Chondrocyte (in vitro differentiated cells): ENCODE data around the gene RGS17. TPM values are rescaled to one million over a fixed set of nuclear protein-coding genes. Genes with fewer than 3 reads are reported as not detected.

Experiments
- DNase-seq: peaks from one replicate; pipeline ENCODE4 v3.0.0; 2021; ENCODE audit warnings: mixed read lengths, low spot score
- H3K27ac Mint-ChIP-seq: one replicate; pipeline ENCODE4 v1.8.0; 2021; ENCODE audit warnings: mild to moderate bottlenecking, moderate library complexity, mixed read lengths; ENCODE audit not compliant: unreplicated experiment
- H3K27me3 Mint-ChIP-seq: 2 replicates; pipeline ENCODE4 v1.8.0; 2021; ENCODE audit warnings: low read depth, mixed read lengths
- H3K36me3 Mint-ChIP-seq: 2 replicates; pipeline ENCODE4 v1.8.0; 2021; ENCODE audit warnings: low read depth, mixed read lengths
- H3K4me1 Mint-ChIP-seq: 2 replicates; pipeline ENCODE4 v1.8.0; 2021; ENCODE audit warnings: low read depth, mild to moderate bottlenecking, mixed read lengths
- H3K4me3 Mint-ChIP-seq: one replicate; pipeline ENCODE4 v1.8.0; 2021; ENCODE audit warnings: mild to moderate bottlenecking, moderate library complexity, mixed read lengths; ENCODE audit not compliant: unreplicated experiment
- H3K9me3 Mint-ChIP-seq: 2 replicates; pipeline ENCODE4 v1.8.0; 2021; ENCODE audit warnings: low read depth, mixed read lengths
- CTCF ChIP-seq: fragments of 200-600 bp; sonication (generic); IDR thresholded peaks from 2 replicates; pipeline ENCODE4 v1.5.0; 2021; ENCODE audit warnings: antibody characterized with exemption, mild to moderate bottlenecking, moderate library complexity
- total RNA-seq: library from RNA; stranded (reverse); gene quantifications from 3 replicates; pipeline ENCODE4 v1.2.1, GENCODE V29; 2021

Gene RGS17
- total RNA-seq, 1 donor from 2014 or later: 1.5 TPM

- Mint-ChIP-seq H3K4me1 (peaks cover 39% of the 10 kb centered on the region), H3K4me3 (peak overlapping the region; percentile 98), H3K36me3 (no peaks in the 10 kb centered on the region), H3K9me3 (no peaks in the 10 kb centered on the region), H3K27me3 (no peaks in the 10 kb centered on the region), H3K27ac (peak overlapping the region; percentile 99)
- TF ChIP-seq CTCF: no peak
- no peak for DNase-seq
These were observed 146.6 kb downstream of the RGS17 start for GRCh38 chr6:152984513-152984872.

GRCh38 chr6:152983637-152984512 is 147.2 kb downstream of the RGS17 start:
- no peak for DNase-seq
- Mint-ChIP-seq H3K4me3 (peak overlapping the region; percentile 98), H3K36me3 (no peaks in the 10 kb centered on the region), H3K9me3 (no peaks in the 10 kb centered on the region), H3K27ac (peak overlapping the region; percentile 99), H3K4me1 (peaks cover 42% of the 10 kb centered on the region), H3K27me3 (no peaks in the 10 kb centered on the region)
- TF ChIP-seq CTCF: no peak

- Mint-ChIP-seq H3K9me3 (no peaks in the 10 kb centered on the region), H3K4me3 (peak within 1 kb of the TSS; percentile 98), H3K4me1 (peaks cover 48% of the 10 kb centered on the region), H3K27me3 (no peaks in the 10 kb centered on the region), H3K36me3 (no peaks in the 10 kb centered on the region), H3K27ac (peak within 1 kb of the TSS; percentile 99)
- peak; percentile 99 for DNase-seq
- TF ChIP-seq CTCF: peak; percentile 10
These were observed 148.0 kb downstream of the RGS17 start, which contains the start of gene FBXO5 for GRCh38 chr6:152982904-152983636. FBXO5 (minus strand) TSS chr6:152983041; CDS start chr6:152982959, 82 bp downstream.

DNA sequence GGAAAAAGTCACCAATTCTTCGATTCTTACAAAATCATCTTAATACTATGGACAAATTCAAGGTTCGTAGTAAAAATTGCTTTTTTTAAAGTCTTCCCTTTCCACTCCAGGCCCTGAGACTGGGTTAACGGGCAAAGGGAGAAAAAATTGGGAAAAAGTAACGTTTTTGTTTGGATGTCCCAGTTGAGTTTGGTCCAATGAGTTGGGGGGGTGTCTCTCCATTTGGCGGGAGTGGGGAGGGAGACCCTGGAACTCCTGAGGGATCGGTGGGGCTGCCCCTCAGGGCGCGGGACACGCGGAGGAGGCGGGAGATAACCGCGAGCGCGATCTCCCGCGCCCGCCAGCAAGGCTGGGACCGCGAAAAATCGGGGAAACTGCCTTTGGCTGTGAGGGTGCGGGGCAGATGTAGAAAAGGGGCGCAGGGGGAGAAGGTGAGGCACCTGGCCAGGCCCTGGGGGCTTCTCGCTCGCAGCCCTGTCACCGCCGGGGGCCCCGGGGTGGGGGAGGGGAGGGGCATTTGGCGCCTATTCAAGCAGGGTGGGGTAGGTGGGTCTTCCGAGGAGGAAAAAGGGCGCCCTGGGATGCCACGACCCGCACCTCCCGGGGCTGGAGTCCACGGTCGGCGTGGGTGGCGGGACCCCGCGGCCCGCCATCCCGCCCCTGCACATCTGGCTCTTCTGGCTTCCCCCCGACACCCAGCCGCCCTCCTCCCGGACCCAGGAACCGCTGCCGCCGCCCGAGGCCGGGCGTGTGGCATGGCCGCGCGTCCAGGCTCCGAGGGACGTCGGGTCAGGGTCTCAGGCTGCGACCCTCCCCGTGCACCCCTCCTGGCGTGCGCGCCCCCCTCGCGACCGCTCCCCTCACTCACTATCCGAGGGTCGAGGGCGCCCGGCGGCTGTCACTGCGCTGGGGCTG is 148.8 kb downstream of the RGS17 start:
- TF ChIP-seq CTCF: no peak
- peak; percentile 66 for DNase-seq
- Mint-ChIP-seq H3K9me3 (no peaks in the 10 kb centered on the region), H3K4me1 (peaks cover 55% of the 10 kb centered on the region), H3K4me3 (peak overlapping the region; percentile 98), H3K27ac (no peak overlapping the region), H3K36me3 (no peaks in the 10 kb centered on the region), H3K27me3 (no peaks in the 10 kb centered on the region)
